GM06990 (cell line): Measurements from ENCODE around the gene SIAH3.

Source experiments
- DNase-seq: peaks from one replicate; pipeline ENCODE4 v3.0.0-alpha.2; 2011; ENCODE audit not compliant: insufficient read length; ENCODE audit errors: extremely low read depth
- H3K27me3 ChIP-seq: replicated peaks from 2 replicates; pipeline ENCODE4 v1.6.0; 2011; ENCODE audit warnings: low read length; ENCODE audit not compliant: control insufficient read depth, insufficient read depth
- H3K36me3 ChIP-seq: 2 replicates; pipeline ENCODE4 v1.5.1; 2011; ENCODE audit warnings: low read length; ENCODE audit not compliant: control insufficient read depth, insufficient read depth
- H3K4me3 ChIP-seq: replicated peaks from 2 replicates; pipeline ENCODE4 v1.5.1; 2011; ENCODE audit warnings: low read depth, mild to moderate bottlenecking, control low read depth, low read length
- CTCF ChIP-seq: IDR thresholded peaks from 2 replicates; pipeline ENCODE4 v1.5.1; 2011; ENCODE audit warnings: low read length, control low read depth, mild to moderate bottlenecking, inconsistent platforms; ENCODE audit not compliant: insufficient read depth, poor library complexity, severe bottlenecking

Gene SIAH3

GRCh38 chr13:45798851-45799250, 52.7 kb downstream of the SIAH3 start:
- TF ChIP-seq CTCF: no peak
- no peak overlapping the region for H3K4me3 ChIP-seq
- DNase-seq: no peak
- H3K36me3 ChIP-seq: no peaks in the 10 kb centered on the region
- no peaks in the 10 kb centered on the region for H3K27me3 ChIP-seq

- no peak for DNase-seq
- Histone ChIP-seq H3K4me3 (no peak overlapping the region), H3K36me3 (no peaks in the 10 kb centered on the region), H3K27me3 (no peaks in the 10 kb centered on the region; the same call in 1 of the 2 replicates)
- TF ChIP-seq CTCF: no peak
These were observed 54.9 kb downstream of the SIAH3 start for GRCh38 chr13:45796426-45797235.

GRCh38 chr13:45792827-45793303, 58.7 kb downstream of the SIAH3 start:
- H3K36me3 ChIP-seq: no peaks in the 10 kb centered on the region
- DNase-seq: no peak
- no peak overlapping the region for H3K4me3 ChIP-seq
- no peaks in the 10 kb centered on the region; the same call in 1 of the 2 replicates for H3K27me3 ChIP-seq
- no peak for TF ChIP-seq CTCF

GRCh38 chr13:45788011-45788410, 63.5 kb downstream of the SIAH3 start:
- H3K27me3 ChIP-seq: no peaks in the 10 kb centered on the region; the same call in none of the 2 replicates
- H3K4me3 ChIP-seq: no peak overlapping the region
- H3K36me3 ChIP-seq: no peaks in the 10 kb centered on the region
- DNase-seq: no peak
- TF ChIP-seq CTCF: no peak

- Histone ChIP-seq H3K4me3 (no peak overlapping the region), H3K36me3 (no peaks in the 10 kb centered on the region), H3K27me3 (no peaks in the 10 kb centered on the region; the same call in none of the 2 replicates)
- DNase-seq: no peak
- no peak for TF ChIP-seq CTCF
These were observed 64.2 kb downstream of the SIAH3 start for GRCh38 chr13:45787346-45787745.
